ENCODE measurements around the gene MRM1. TPM values are rescaled to one million over a fixed set of nuclear protein-coding genes. Genes with fewer than 3 reads are reported as not detected.

Gene MRM1
- total and polyA plus RNA-seq, 9 of the 15 experiments (the other 6 are each of a cell fraction or from before 2014, with no cell fraction given), result 0.61 to 28.4 (median 21.5) TPM

DNA sequence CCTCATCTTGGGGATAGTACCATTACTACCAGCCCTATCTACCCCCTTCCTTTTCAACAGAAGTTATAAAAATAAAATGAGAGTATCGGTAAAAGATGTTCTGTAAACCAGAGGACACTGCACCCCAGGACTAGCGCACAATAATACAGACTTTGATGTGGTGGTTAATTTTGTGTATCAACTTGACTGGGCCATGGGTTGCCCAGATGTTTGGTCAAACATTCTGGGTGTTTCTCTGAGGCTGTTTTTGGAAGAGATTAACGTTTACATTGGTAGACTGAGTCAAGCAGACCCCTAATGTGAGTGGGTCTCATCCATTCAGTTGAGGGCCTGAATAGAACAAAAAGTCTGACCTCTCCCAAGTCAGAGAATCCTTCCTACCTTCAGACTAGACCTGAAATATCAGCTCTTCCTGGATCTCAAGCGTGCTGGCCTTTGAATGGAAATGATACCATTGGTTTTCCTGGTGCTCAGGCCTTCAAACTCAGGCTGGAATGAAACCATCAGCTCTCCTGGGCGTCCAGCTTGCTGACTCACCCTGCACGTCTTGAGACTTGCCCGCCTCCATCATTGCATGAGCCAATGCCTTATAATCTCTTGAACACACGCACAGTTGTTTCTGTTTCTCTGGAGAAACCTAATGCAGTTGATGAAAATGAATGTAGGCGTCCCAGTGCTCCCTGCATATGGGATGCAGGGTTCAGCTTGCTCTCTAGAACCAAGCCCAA, 10.1 kb downstream of the MRM1 start (continued):
- TF ChIP-seq, protein P1, sequence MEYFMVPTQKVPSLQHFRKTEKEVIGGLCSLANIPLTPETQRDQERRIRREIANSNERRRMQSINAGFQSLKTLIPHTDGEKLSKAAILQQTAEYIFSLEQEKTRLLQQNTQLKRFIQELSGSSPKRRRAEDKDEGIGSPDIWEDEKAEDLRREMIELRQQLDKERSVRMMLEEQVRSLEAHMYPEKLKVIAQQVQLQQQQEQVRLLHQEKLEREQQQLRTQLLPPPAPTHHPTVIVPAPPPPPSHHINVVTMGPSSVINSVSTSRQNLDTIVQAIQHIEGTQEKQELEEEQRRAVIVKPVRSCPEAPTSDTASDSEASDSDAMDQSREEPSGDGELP (CRISPR knock-in tag; IDR thresholded peaks at IDR 0.05; ENCODE audit: borderline replicate concordance), result no peak
- no peak; the same call in 1 of the 2 replicates for TF ChIP-seq PHF8 (IDR thresholded peaks at IDR 0.05; ENCODE audit: borderline replicate concordance, low read length)
- TF ChIP-seq, protein P2, sequence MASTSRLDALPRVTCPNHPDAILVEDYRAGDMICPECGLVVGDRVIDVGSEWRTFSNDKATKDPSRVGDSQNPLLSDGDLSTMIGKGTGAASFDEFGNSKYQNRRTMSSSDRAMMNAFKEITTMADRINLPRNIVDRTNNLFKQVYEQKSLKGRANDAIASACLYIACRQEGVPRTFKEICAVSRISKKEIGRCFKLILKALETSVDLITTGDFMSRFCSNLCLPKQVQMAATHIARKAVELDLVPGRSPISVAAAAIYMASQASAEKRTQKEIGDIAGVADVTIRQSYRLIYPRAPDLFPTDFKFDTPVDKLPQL (IDR thresholded peaks at IDR 0.05; ENCODE audit: extremely low read depth, insufficient read length), result no peak
- no peak for TF ChIP-seq HDAC8 (tag; IDR thresholded peaks at IDR 0.05)
- peak; percentile 46 to 63 for TF ChIP-seq NRF1 (conservative IDR thresholded peaks at IDR 0.05 in 1 of 2, IDR thresholded peaks at IDR 0.05 in 1 of 2)
- no peak for TF ChIP-seq NEUROD1 (IDR thresholded peaks at IDR 0.05; ENCODE audit: borderline replicate concordance, low read depth, low read length, partially characterized antibody)
- TF ChIP-seq MAFG (tag; conservative IDR thresholded peaks at IDR 0.05), result peak; percentile 80
- TF ChIP-seq HOXB6 (CRISPR knock-in tag; IDR thresholded peaks at IDR 0.05; ENCODE audit: borderline replicate concordance), result no peak
- no peak for TF ChIP-seq ZNF41 (CRISPR knock-in tag; conservative IDR thresholded peaks at IDR 0.05)
- TF ChIP-seq, protein P3, sequence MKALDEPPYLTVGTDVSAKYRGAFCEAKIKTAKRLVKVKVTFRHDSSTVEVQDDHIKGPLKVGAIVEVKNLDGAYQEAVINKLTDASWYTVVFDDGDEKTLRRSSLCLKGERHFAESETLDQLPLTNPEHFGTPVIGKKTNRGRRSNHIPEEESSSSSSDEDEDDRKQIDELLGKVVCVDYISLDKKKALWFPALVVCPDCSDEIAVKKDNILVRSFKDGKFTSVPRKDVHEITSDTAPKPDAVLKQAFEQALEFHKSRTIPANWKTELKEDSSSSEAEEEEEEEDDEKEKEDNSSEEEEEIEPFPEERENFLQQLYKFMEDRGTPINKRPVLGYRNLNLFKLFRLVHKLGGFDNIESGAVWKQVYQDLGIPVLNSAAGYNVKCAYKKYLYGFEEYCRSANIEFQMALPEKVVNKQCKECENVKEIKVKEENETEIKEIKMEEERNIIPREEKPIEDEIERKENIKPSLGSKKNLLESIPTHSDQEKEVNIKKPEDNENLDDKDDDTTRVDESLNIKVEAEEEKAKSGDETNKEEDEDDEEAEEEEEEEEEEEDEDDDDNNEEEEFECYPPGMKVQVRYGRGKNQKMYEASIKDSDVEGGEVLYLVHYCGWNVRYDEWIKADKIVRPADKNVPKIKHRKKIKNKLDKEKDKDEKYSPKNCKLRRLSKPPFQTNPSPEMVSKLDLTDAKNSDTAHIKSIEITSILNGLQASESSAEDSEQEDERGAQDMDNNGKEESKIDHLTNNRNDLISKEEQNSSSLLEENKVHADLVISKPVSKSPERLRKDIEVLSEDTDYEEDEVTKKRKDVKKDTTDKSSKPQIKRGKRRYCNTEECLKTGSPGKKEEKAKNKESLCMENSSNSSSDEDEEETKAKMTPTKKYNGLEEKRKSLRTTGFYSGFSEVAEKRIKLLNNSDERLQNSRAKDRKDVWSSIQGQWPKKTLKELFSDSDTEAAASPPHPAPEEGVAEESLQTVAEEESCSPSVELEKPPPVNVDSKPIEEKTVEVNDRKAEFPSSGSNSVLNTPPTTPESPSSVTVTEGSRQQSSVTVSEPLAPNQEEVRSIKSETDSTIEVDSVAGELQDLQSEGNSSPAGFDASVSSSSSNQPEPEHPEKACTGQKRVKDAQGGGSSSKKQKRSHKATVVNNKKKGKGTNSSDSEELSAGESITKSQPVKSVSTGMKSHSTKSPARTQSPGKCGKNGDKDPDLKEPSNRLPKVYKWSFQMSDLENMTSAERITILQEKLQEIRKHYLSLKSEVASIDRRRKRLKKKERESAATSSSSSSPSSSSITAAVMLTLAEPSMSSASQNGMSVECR (CRISPR knock-in tag; IDR thresholded peaks at IDR 0.05), result no peak
- TF ChIP-seq NONO (IDR thresholded peaks at IDR 0.05; ENCODE audit: low read depth in 2 of 2, low read length in 1 of 2), result no peak
- TF ChIP-seq, protein P4, sequence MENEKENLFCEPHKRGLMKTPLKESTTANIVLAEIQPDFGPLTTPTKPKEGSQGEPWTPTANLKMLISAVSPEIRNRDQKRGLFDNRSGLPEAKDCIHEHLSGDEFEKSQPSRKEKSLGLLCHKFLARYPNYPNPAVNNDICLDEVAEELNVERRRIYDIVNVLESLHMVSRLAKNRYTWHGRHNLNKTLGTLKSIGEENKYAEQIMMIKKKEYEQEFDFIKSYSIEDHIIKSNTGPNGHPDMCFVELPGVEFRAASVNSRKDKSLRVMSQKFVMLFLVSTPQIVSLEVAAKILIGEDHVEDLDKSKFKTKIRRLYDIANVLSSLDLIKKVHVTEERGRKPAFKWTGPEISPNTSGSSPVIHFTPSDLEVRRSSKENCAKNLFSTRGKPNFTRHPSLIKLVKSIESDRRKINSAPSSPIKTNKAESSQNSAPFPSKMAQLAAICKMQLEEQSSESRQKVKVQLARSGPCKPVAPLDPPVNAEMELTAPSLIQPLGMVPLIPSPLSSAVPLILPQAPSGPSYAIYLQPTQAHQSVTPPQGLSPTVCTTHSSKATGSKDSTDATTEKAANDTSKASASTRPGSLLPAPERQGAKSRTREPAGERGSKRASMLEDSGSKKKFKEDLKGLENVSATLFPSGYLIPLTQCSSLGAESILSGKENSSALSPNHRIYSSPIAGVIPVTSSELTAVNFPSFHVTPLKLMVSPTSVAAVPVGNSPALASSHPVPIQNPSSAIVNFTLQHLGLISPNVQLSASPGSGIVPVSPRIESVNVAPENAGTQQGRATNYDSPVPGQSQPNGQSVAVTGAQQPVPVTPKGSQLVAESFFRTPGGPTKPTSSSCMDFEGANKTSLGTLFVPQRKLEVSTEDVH (IDR thresholded peaks at IDR 0.05; ENCODE audit: low read depth, partially characterized antibody), result no peak
- no peak for TF ChIP-seq KLF10 (CRISPR knock-in tag; IDR thresholded peaks at IDR 0.05)
- TF ChIP-seq, protein P5, sequence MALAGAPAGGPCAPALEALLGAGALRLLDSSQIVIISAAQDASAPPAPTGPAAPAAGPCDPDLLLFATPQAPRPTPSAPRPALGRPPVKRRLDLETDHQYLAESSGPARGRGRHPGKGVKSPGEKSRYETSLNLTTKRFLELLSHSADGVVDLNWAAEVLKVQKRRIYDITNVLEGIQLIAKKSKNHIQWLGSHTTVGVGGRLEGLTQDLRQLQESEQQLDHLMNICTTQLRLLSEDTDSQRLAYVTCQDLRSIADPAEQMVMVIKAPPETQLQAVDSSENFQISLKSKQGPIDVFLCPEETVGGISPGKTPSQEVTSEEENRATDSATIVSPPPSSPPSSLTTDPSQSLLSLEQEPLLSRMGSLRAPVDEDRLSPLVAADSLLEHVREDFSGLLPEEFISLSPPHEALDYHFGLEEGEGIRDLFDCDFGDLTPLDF (CRISPR knock-in tag; IDR thresholded peaks at IDR 0.05), result no peak
- TF ChIP-seq ZNF121 (CRISPR knock-in tag; conservative IDR thresholded peaks at IDR 0.05), result no peak
- TF ChIP-seq ZNF23 (CRISPR knock-in tag; IDR thresholded peaks at IDR 0.05), result no peak
- no peak for TF ChIP-seq KDM1A (IDR thresholded peaks at IDR 0.05)
